ENCODE measurements around the gene FAM98B.

DNA sequence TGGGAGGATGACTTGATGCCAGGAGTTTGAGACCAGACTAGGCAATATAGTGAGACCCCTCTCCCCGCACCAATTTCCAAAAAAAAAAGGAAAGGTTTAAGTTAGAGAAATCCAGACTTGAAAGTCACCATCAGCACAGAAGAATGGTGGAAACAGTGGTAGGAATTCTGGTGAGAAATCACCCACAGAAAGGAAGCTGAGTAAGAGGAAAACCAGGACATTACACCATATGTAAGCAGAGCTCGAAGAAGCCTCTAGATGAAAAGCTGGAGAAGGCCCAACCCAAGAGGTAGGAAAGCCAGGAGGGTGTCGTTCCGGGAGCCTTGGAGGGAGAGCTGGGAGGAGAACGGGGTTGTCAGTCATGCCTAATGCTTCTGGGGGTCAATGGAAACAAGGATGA, 70.2 kb downstream of the FAM98B start:
- no peak for TF ChIP-seq CTCF (IDR thresholded peaks at IDR 0.05; ENCODE audit: low read length)
- no peak for TF ChIP-seq EZH2 (optimal IDR thresholded peaks at IDR 0.05; ENCODE audit: low read depth, low read length)

All from MM.1S (cell line).